HG02885 (cell line): ENCODE results near the gene SESN3.
"Not testable (repeated sequence)": the region's sequence is repeated elsewhere in the genome, so short reads cannot be mapped to it uniquely, and the experiment has no call there.

ENCODE experiments used
- ATAC-seq: cut with Tn5 transposase; IDR thresholded peaks from one replicate; pipeline ENCODE4 v1.9.1; 2021; ENCODE audit warnings: mild to moderate bottlenecking; ENCODE audit not compliant: unreplicated experiment, poor library complexity

The SESN3 gene

GRCh38 chr11:95228081-95228749 lies 2.8 kb downstream of the SESN3 start:
- ATAC-seq = no peak

- ATAC-seq = not testable (repeated sequence)
Measured at GRCh38 chr11:95227060-95227459, 3.9 kb downstream of the SESN3 start.

- no peak for ATAC-seq
Measured at GRCh38 chr11:95222817-95223216, 8.2 kb downstream of the SESN3 start.

DNA sequence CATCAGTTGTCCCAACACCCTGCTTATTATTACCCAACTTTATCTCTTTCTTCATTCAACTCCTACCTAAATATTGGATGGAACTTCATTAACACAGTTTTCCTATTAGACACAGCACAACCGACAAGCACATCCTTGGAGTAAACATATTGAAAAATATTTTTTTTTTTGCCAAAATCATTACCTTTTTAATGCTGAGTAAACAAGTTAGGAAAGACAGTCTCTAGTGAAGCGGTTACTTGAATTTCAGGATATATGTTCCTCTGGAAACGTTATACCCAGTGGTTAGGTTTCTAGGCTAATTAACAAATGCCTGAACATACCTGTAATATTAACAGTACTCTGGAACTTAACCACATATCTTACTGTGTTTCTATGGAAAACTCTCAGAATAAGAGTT lies 11.4 kb downstream of the SESN3 start:
- no peak for ATAC-seq

DNA sequence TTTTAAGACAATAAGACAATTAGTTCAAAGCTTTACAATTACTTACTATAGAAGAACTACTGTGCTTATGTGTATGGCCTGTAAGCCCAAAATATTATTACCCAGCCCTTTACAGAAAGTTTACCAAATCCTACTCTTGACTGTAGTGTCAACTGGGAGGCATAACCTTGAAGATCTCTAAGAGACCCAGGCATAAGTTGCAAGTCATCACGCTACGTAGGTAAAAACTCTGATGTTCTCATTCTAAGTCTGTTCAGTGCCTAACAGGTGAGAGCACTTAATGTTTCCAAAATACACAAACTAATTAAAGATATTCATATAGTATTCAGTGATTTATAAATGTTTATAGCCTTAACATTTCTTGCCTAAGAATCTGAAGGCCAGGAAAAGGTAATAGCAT lies 12.9 kb downstream of the SESN3 start:
- no peak for ATAC-seq

DNA sequence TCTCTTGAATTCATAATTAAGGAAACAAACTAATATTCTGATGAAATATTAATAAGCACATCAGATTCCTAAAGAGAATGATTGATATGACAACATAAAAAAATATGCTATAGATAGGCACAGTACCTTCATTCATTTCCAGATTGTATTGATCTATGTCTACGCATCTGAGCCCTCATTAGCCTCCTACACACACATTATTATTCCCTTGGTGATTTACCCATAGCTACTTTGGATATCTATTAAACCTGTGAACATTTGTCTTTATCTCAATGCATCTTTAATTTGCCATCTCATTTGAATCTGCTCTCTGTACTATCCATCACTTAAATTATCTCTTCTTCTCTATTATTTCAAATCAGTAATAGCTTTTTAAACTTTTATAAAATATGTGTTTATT lies 18.4 kb downstream of the SESN3 start:
- no peak for ATAC-seq

DNA sequence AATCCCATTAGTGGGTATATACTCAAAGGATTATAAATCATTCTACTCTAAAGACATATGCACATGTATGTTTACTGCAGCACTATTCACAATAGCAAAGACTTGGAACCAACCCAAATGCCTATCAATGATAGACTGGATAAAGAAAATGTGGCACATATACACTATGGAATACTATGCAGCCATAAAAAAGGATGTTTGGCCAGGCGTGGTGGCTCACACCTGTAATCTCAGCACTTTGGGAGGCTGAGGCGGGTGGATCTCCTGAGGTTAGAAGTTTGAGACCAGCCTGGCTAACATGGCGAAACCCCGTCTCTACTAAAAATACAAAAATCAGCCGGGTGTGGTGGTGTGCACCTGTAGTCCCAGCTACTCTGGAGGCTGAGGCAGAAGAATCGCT lies 21.5 kb downstream of the SESN3 start:
- ATAC-seq = not testable (repeated sequence)

- ATAC-seq = no peak
Measured at GRCh38 chr11:95200781-95201457, 30.1 kb downstream of the SESN3 start.

DNA sequence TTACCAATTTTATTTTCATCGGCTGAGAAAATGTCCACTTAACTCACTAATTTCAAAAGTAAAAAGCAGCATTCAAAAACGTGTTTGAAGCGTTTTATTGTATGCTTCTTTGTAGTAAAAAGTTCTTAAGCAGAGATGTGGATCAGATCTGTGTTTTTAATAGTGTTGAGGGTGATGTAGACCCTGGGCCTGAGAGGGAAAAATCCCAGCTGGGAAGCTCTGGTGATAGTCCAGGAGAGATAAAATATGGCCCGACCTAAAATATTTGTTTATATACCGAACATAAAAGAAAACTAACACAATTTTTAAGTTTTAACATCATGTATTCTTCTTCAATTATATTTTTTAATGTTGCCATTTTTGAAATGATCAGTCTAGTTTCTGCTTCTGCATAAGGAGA lies 35.2 kb downstream of the SESN3 start:
- ATAC-seq = no peak

GRCh38 chr11:95193541-95193940 lies 37.5 kb downstream of the SESN3 start:
- ATAC-seq = no peak

GRCh38 chr11:95192717-95193116 lies 38.3 kb downstream of the SESN3 start:
- ATAC-seq = no peak

DNA sequence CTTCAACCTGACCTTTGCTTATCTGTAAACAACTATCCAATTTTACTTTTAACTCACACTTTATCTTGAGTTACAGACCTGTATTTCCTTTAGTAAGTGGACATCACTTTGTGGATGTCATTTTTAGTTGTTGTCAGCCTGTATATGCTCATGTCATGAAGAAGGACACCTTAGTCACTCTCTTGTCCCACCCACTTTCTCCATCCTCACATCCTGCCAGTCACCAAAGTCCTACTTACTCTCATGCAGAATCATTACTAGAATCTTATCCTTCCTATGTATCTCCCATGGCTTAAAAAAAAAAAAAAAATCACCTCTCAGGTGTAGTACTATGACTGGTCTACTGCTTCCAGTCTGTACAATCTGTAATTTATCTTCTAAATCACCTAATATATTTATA lies 43.3 kb downstream of the SESN3 start:
- no peak for ATAC-seq

DNA sequence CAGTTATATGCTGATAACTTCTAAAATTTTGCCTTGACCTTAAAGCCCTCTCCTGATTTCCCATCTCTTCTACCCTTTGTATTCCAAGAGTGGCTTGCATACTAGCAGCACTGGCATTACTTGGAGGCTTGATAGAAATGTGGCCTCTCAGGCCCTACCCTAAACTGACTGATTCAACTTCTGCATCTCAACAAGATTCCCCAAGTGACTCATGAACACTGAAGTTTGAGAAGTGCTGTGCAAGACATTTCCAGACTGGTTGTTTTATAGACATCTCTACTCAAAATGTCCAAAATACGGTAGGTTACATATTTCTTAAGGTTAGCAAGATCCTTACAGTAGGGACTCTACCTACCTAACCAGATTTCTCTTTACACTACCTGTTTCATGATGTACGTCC lies 48.6 kb downstream of the SESN3 start:
- no peak for ATAC-seq

GRCh38 chr11:95175818-95176380 lies 55.1 kb downstream of the SESN3 start:
- ATAC-seq = no peak

GRCh38 chr11:95170294-95170693 lies 60.7 kb downstream of the SESN3 start:
- ATAC-seq = no peak

DNA sequence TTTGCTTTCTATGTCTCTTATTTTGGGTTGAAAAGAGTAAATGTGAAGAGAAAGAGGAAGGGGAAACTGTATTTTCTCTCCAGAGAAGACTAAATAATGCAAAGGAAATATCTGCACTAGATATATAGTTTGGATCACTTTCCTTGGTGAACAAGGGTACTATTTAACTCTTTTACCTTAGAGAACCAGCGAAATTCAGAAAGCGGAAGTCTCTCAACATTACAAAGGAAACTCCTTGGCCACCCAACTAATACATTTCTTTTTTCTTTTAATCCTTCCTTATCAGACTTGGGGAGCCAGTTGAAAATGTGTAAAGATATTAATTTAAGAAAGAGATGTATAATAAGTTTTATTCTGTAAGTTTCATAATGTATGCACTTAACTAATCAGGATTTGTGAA lies 64.2 kb downstream of the SESN3 start:
- ATAC-seq = no peak

DNA sequence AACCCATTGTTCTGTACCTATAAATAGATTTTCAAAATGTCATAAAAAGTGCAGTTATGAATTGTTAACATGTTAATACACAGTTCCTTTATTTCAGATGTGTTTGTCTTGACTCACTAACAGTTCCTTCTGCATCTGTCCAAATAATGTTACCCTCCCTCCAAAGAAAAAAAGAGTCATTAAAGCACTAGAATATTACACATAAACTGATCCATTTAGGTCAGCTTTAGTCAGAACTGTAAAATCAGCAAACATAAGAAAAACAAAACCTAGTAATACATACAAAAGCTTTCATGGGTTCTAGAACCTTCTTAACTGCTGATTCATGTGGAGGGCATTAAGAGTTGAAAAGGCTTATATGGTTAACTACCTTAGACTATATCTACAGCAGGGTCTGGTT lies 65.4 kb downstream of the SESN3 start:
- ATAC-seq = no peak

DNA sequence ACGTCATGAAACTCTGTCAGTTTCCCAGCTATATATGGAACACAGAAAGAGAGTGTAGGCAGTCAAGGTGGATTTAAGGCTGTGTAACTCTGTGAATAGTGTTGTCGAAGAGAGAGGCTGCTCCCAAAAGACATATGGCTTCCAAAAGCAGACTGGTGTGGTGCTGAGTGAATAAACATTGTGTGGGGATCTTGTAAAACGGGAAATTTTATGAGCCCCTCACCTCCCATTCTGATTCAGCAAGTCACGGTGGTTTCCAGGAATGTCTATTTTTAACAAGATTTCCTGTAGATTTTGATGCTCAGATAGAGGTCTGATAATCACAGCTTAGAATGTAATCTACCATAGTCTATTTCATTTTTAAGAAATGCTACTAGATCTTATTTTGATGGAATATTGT lies 67.9 kb downstream of the SESN3 start:
- ATAC-seq = no peak

DNA sequence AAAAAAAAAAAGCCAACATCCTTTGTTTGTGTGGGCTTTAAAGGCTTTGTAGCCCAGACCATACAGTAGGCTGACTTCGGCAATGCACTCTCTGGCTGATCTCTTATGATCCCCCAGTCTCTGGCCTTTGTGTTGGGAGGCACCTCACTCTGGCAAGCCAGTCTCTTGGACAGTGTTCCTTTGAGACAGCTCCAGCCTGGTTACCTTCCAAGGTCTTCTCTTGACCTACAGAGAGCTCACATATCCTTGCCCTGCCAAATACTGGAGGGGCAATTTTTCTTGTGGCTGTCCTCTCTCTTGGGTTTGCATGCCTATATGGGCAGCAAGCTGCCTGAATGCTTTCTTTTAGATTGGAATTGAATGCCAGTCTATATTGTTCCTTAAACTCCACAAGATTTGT lies 69.8 kb downstream of the SESN3 start:
- no peak for ATAC-seq

DNA sequence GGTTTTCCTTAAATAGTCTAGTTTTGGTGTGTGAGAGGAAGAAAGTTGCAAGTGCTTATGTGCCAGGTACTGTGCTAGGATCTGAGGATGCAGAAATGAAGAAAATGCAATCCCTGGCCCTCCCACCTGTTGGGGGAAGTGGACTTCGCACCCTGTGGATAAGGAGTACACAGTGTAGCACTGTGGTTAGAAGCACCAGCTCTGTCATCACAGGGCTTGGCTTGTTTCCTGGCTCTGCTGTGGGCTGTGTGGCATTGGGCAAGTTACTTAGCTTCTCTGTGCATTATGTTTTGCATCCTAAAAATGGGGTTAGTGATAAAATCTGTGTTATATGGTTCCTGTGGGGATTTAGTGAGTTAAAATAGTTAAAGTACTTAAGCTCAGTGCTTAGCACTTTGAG lies 73.2 kb downstream of the SESN3 start:
- no peak for ATAC-seq

DNA sequence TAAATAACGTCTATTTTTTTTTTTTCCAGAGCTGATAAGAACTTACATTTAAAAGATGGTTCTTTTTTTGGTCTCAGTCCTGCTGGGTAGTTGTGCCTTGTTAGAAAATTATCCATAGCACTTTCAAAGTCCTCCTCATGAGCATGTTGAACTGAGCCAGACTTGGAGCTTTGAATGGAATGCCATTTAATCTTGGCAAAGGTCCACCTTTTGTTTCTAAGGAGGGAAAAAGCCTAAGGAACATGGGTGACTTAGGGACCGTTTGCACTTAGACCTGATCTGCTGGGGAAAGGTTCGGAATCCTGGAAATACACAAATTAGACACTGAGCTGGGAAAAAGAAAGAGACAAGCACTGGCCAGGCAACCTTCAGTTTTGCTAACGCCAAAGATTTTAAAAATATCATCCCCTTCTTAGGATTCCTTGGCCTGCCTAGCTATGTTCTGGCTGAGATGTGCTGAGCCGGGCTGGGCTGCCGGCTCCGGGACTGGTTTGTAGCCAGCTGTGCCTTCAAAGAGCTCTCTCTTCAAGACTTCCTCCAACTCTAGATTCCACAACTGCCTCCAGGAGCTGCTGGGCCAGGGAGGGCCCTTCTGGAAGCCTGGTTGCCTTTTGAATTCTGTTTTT lies 74.0 kb downstream of the SESN3 start:
- no peak for ATAC-seq
